HepG2 (cell line): ENCODE measurements around the gene AHRR. TPM values are rescaled to one million over a fixed set of nuclear protein-coding genes. Genes with fewer than 3 reads are reported as not detected.

Experiments
- ATAC-seq: fragments of 200-7000 bp; cut with Tn5 transposase; 3 replicates; pipeline ENCODE4 v1.9.1; 2020; ENCODE audit warnings: mild to moderate bottlenecking, moderate library complexity
- BruUV-seq: library from RNA; stranded (reverse); fragments of 400-500 nt; replicated peaks from 2 replicates; lab custom pipeline; 2021; lab: Mats Ljungman, UMichigan
- CTCF ChIA-PET: fragments of 300-600 bp; formaldehyde crosslinking; extraction: SDS; loops from one replicate; lab custom pipeline; 2021; ENCODE audit warnings: low total read pairs, inconsistent platforms, low intra/inter-chr PET ratio; lab: Yijun Ruan, JAX
- POLR2A ChIA-PET: fragments of 350-600 bp; sonication (Branson Sonifier 250); formaldehyde crosslinking; loops from one replicate; lab custom pipeline; 2020; ENCODE audit warnings: antibody characterized with exemption, inconsistent platforms; lab: Yijun Ruan, JAX
- DNase-seq: peaks from one replicate; pipeline ENCODE4 v3.0.0-alpha.2; 2015; ENCODE audit warnings: low spot score
- FAIRE-seq: peaks from 3 replicates; lab custom pipeline; 2011; peaks lifted over from hg19 to GRCh38; lab: Jason Lieb, UNC
- H2AFZ ChIP-seq: one replicate; pipeline ENCODE4 v1.6.1; 2011; ENCODE audit warnings: low read length, inconsistent platforms
- H3K27ac ChIP-seq: fragments of 300-600 bp; 3 replicates; pipeline ENCODE4 v1.8.0; 2011; ENCODE audit warnings: mixed run types, mild to moderate bottlenecking, mixed read lengths, low read length, inconsistent platforms; ENCODE audit not compliant: insufficient read depth; ENCODE audit errors: extremely low read length
- H3K27me3 ChIP-seq, 2 experiments: fragments of 200-600 bp in 1 of 2; 2 replicates in 1 of 2; 3 replicates in 1 of 2; pipeline versions ENCODE4 v1.6.0 to v1.8.0; 2011; ENCODE audit warnings: low read length in 2 of 2, mild to moderate bottlenecking in 2 of 2, moderate library complexity in 2 of 2, inconsistent platforms in 1 of 2; ENCODE audit not compliant: insufficient read depth in 2 of 2, control insufficient read depth in 1 of 2
- H3K36me3 ChIP-seq, 2 experiments: fragments of 200-600 bp in 1 of 2; replicated peaks in 1 of 2; 2 replicates in 1 of 2; 3 replicates in 1 of 2; pipeline versions ENCODE4 v1.5.1 to v1.8.0; 2011; ENCODE audit warnings: low read length in 2 of 2, inconsistent platforms in 1 of 2; ENCODE audit not compliant: insufficient read depth in 2 of 2, control insufficient read depth in 1 of 2
- H3K4me1 ChIP-seq: 2 replicates; pipeline ENCODE4 v1.5.1; 2012; ENCODE audit warnings: low read length, inconsistent platforms; ENCODE audit not compliant: insufficient read depth
- H3K4me2 ChIP-seq: 2 replicates; pipeline ENCODE4 v1.6.0; 2011; ENCODE audit warnings: low read depth, low read length, inconsistent platforms
- H3K4me3 ChIP-seq, 3 experiments: fragments of 200-600 bp in 1 of 3; sonication (generic), shearing (Covaris generic) in 1 of 3; replicated peaks in 1 of 3; 2 replicates each; pipeline ENCODE4 v1.5.1; 2011 to 2016; ENCODE audit warnings: low read length in 3 of 3, inconsistent platforms in 2 of 3, low read depth in 2 of 3, mild to moderate bottlenecking in 2 of 3, control low read depth in 1 of 3, mixed read lengths in 1 of 3; ENCODE audit not compliant: insufficient read depth in 1 of 3
- H3K79me2 ChIP-seq: one replicate; pipeline ENCODE4 v1.6.1; 2011; ENCODE audit warnings: low read length, inconsistent platforms; ENCODE audit not compliant: insufficient read depth
- H3K9ac ChIP-seq: 2 replicates; pipeline ENCODE4 v1.6.0; 2011; ENCODE audit warnings: mild to moderate bottlenecking, low read depth, low read length, inconsistent platforms; ENCODE audit not compliant: insufficient read depth
- H3K9me3 ChIP-seq: 2 replicates; pipeline ENCODE4 v1.5.1; 2012; ENCODE audit warnings: mild to moderate bottlenecking, low read length
- H4K20me1 ChIP-seq: 2 replicates; pipeline ENCODE4 v1.6.0; 2011; ENCODE audit warnings: inconsistent platforms, mild to moderate bottlenecking, low read length, moderate library complexity; ENCODE audit not compliant: insufficient read depth
- BRF2 ChIP-seq: sonication (generic); formaldehyde crosslinking; IDR thresholded peaks from 2 replicates; pipeline ENCODE4 v1.8.1; 2022; ENCODE audit warnings: mild to moderate bottlenecking, missing genetic modification reagents
- CREM ChIP-seq, 2 experiments: sonication (generic) in 1 of 2; formaldehyde crosslinking in 1 of 2; IDR thresholded peaks; 2 replicates each; pipeline versions ENCODE4 v1.4.0 to v1.6.1; 2016 to 2020; ENCODE audit warnings: antibody characterized with exemption in 1 of 2, mild to moderate bottlenecking in 1 of 2, missing genetic modification reagents in 1 of 2
- EED ChIP-seq: sonication (generic); formaldehyde crosslinking; IDR thresholded peaks from 2 replicates; pipeline ENCODE4 v1.5.0; 2020; ENCODE audit warnings: mild to moderate bottlenecking, missing genetic modification reagents
- KDM3A ChIP-seq: IDR thresholded peaks from 2 replicates; pipeline ENCODE4 v1.6.1; 2018; ENCODE audit warnings: low read depth, missing compliant biosample characterization
- MAFG ChIP-seq: sonication (generic); formaldehyde crosslinking; IDR thresholded peaks from 2 replicates; pipeline ENCODE4 v1.5.1; 2020; ENCODE audit warnings: mild to moderate bottlenecking, missing genetic modification reagents
- PHB2 ChIP-seq: fragments of 450-650 bp; IDR thresholded peaks from 2 replicates; pipeline ENCODE4 v1.6.1; 2018; ENCODE audit not compliant: partially characterized antibody
- PHF20 ChIP-seq: sonication (generic); formaldehyde crosslinking; IDR thresholded peaks from 2 replicates; pipeline ENCODE4 v1.5.0; 2020; ENCODE audit warnings: mild to moderate bottlenecking, missing genetic modification reagents
- SYNCRIP ChIP-seq: fragments of 200-400 bp; formaldehyde crosslinking; IDR thresholded peaks from 2 replicates; pipeline ENCODE4 v1.6.1; 2018; ENCODE audit warnings: mild to moderate bottlenecking, low read depth, low read length; ENCODE audit not compliant: insufficient read depth
- TAF1 ChIP-seq: sonication (generic); formaldehyde crosslinking; IDR thresholded peaks from 2 replicates; pipeline ENCODE4 v1.4.0; 2020; ENCODE audit warnings: missing genetic modification reagents
- TFE3 ChIP-seq: IDR thresholded peaks from 2 replicates; pipeline ENCODE4 v1.6.1; 2016
- ZBTB7B ChIP-seq: sonication (generic); formaldehyde crosslinking; IDR thresholded peaks from 2 replicates; pipeline ENCODE4 v1.4.0; 2020; ENCODE audit warnings: missing genetic modification reagents
- ZFYVE20 ChIP-seq: sonication (generic); formaldehyde crosslinking; IDR thresholded peaks from 2 replicates; pipeline ENCODE4 v1.8.0; 2023; ENCODE audit warnings: low read depth, mild to moderate bottlenecking, moderate library complexity, missing genetic modification reagents, borderline replicate concordance
- ZMYM2 ChIP-seq: sonication (generic); formaldehyde crosslinking; IDR thresholded peaks from 2 replicates; pipeline ENCODE4 v1.8.0; 2022; ENCODE audit warnings: mild to moderate bottlenecking, missing genetic modification reagents
- ZNF136 ChIP-seq: sonication (generic); formaldehyde crosslinking; IDR thresholded peaks from 2 replicates; pipeline ENCODE4 v1.8.1; 2022; ENCODE audit warnings: low read depth, mild to moderate bottlenecking, moderate library complexity, missing genetic modification reagents
- ZNF253 ChIP-seq: sonication (generic); formaldehyde crosslinking; IDR thresholded peaks from 2 replicates; pipeline ENCODE4 v1.8.0; 2022; ENCODE audit warnings: mild to moderate bottlenecking, missing genetic modification reagents, borderline replicate concordance
- ZNF350 ChIP-seq: sonication (generic); formaldehyde crosslinking; IDR thresholded peaks from 2 replicates; pipeline ENCODE4 v1.4.0; 2020; ENCODE audit warnings: mild to moderate bottlenecking, low read depth, missing genetic modification reagents, borderline replicate concordance
- ZNF788 ChIP-seq: sonication (generic); formaldehyde crosslinking; IDR thresholded peaks from 2 replicates; pipeline ENCODE4 v1.5.0; 2020; ENCODE audit warnings: mild to moderate bottlenecking, missing genetic modification reagents, borderline replicate concordance
- ZNF878 ChIP-seq: sonication (generic); formaldehyde crosslinking; IDR thresholded peaks from 2 replicates; pipeline ENCODE4 v1.8.1; 2023; ENCODE audit warnings: mild to moderate bottlenecking, missing genetic modification reagents, moderate library complexity
- whole genome bisulfite sequencing: methylation state at CpG from one replicate; pipeline ENCODE4 v1.1.6; 2017; ENCODE audit warnings: low lambda C conversion rate; 5-methylcytosine and 5-hydroxymethylcytosine counted together
- in situ Hi-C: cut with HindIII; loops from 2 replicates; pipeline ENCODE4 v1.10.0; 2017; ENCODE audit warnings: low pct_unique_long_range_greater_than_20kb; ENCODE audit not compliant: extremely low pct_ligation_motif_present
- intact Hi-C: fragments of 100-400 bp; cut with micrococcal nuclease; formaldehyde crosslinking; loops from one replicate; pipeline ENCODE4 v1.10.0; 2022; ENCODE audit not compliant: unreplicated experiment
- polyA plus RNA-seq, 8 experiments: library from polyadenylated mRNA; depleted of rRNA in 3 of 8; stranded (reverse) in 7 of 8; unstranded in 1 of 8; fragments of >200 nt; fragmentation: Illumina TruSeq in 4 of 8; extraction: Trizol in 4 of 8; gene quantifications; 2 replicates each; pipeline versions ENCODE4 v1.2.1 to v1.2.3, GENCODE V29; 2011 to 2016; ENCODE audit warnings: low read depth in 4 of 8, missing spikeins in 1 of 8, mixed read lengths in 1 of 8; ENCODE audit not compliant: insufficient read depth in 1 of 8
- total RNA-seq, 5 experiments: library from RNA; depleted of rRNA; stranded (reverse); fragments of >200 nt; fragmentation: Illumina TruSeq; extraction: Trizol; gene quantifications; 2 replicates each; pipeline ENCODE4 v1.2.3, GENCODE V29; 2016; ENCODE audit warnings: low read depth in 1 of 5

The AHRR gene
- total and polyA plus RNA-seq, 2 of the 13 experiments (the other 11 are each of a cell fraction or from before 2014, with no cell fraction given): 0.28 to 0.35 TPM

GRCh38 chr5:362189-362588 lies 40.7 kb downstream of the AHRR start (continued):
- no peak for TF ChIP-seq CREM (IDR thresholded peaks at IDR 0.05)
- no peak for TF ChIP-seq CREM (CRISPR knock-in tag; IDR thresholded peaks at IDR 0.05)
- TF ChIP-seq ZMYM2: no peak
- no peak for TF ChIP-seq ZNF878 (CRISPR knock-in tag)
- TF ChIP-seq, all 625 proteins: peak for 0

GRCh38 chr5:362978-363765 lies 41.7 kb downstream of the AHRR start:
- in situ Hi-C loops (no loop called here), intact Hi-C loops (no loop called here)
- Histone ChIP-seq H3K79me2 (no peaks in the 10 kb centered on the region), H3K4me1 (no peaks in the 10 kb centered on the region), H3K27me3 (no peaks in the 10 kb centered on the region), H3K9ac (no peak overlapping the region), H2AFZ (no peak overlapping the region), H3K27ac (no peak overlapping the region), H4K20me1 (no peaks in the 10 kb centered on the region), H3K9me3 (no peaks in the 10 kb centered on the region)
- no TSS peak for BruUV-seq
- no peak for DNase-seq
- TF ChIP-seq ZFYVE20 (CRISPR knock-in tag) (no peak), TFE3 (no peak), ZNF136 (no peak), MAFG (no peak), EED (CRISPR knock-in tag) (no peak), SYNCRIP (no peak), PHB2 (no peak), ZNF788 (no peak), BRF2 (CRISPR knock-in tag) (no peak), ZNF253 (CRISPR knock-in tag) (no peak), ZBTB7B (CRISPR knock-in tag) (no peak), PHF20 (CRISPR knock-in tag) (no peak), TAF1 (no peak), ZNF350 (CRISPR knock-in tag) (no peak), KDM3A (CRISPR knock-in tag) (no peak)
- TF ChIP-seq, all 625 proteins: peak for 0
- 72% methylated on average over 2 of the region's 3 CpGs for WGBS
- ChIA-PET POLR2A (no interaction called here), CTCF (no interaction called here)
- H3K4me3 ChIP-seq: no peak overlapping the region
- ATAC-seq: no peak
- no peak for FAIRE-seq
- H3K4me2 ChIP-seq: no peak overlapping the region
- H3K36me3 ChIP-seq: no peaks in the 10 kb centered on the region
